ENCODE measurements around the gene CPNE6. TPM values are rescaled to one million over a fixed set of nuclear protein-coding genes. Genes with fewer than 3 reads are reported as not detected.

Gene CPNE6
- total and polyA plus RNA-seq, 7 donors, result 0.06 TPM; not detected in 6

DNA sequence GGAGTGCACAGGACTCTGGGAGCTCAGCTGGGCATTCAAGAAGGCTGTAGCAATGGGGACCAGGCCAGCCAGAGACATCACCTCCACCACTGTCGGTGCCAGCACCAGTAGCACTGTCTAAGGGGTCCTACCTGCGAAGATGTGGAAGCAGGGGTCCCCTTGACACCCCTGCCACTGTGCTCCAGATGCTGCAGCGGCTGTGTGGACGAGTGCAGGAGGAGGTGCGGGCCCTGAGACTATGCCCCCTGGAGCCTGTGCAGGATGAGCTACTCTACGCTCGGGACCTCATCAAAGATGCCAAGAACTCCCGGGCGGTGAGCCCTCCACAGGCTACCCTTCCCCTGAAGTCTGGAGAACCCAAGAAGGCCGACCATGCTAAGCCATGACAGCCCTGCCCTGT lies 10.9 kb upstream of the CPNE6 start:
- H3K4me1 ChIP-seq, result no peaks in the 10 kb centered on the region
- 81 to 91% (median 90%) methylated on average over 10 of the region's 10 CpGs for WGBS, 3 donors
- no peaks in the 10 kb centered on the region for H3K36me3 ChIP-seq (ENCODE audit: insufficient read depth in 1 of 2, low read depth in 1 of 2)
- H3K4me3 ChIP-seq, result no peak overlapping the region
- H3K27ac ChIP-seq, result no peak overlapping the region
- TF ChIP-seq CTCF (IDR thresholded peaks at IDR 0.05), result no peak
- no peaks in the 10 kb centered on the region for H3K9me3 ChIP-seq
- DNase-seq (no peak), ATAC-seq (no peak)
- H3K27me3 ChIP-seq (ENCODE audit: insufficient read depth in 3 of 3, low read length in 2 of 3), result peaks cover 0 to 10% (median 0%) of the 10 kb centered on the region in 3 donors
- intact Hi-C loops (cut with DNase I), result no loop called here

GRCh38 chr14:24060984-24061913 lies 10.1 kb upstream of the CPNE6 start:
- no peak overlapping the region for H3K4me3 ChIP-seq
- no peak for DNase-seq
- intact Hi-C loops (cut with DNase I), result no loop called here
- ATAC-seq, result no peak
- H3K27me3 ChIP-seq (ENCODE audit: insufficient read depth in 3 of 3, low read length in 2 of 3), result peaks cover 0 to 3% (median 0%) of the 10 kb centered on the region in 3 donors
- no peaks in the 10 kb centered on the region for H3K9me3 ChIP-seq
- no peak overlapping the region for H3K27ac ChIP-seq
- no peaks in the 10 kb centered on the region for H3K36me3 ChIP-seq (ENCODE audit: insufficient read depth in 1 of 2, low read depth in 1 of 2)
- no peaks in the 10 kb centered on the region for H3K4me1 ChIP-seq
- WGBS, 3 donors, result 95 to 96% (median 95%) methylated on average over 7 of the region's 7 CpGs
- no peak for TF ChIP-seq CTCF (IDR thresholded peaks at IDR 0.05)

GRCh38 chr14:24062216-24062980 lies 9.0 kb upstream of the CPNE6 start:
- no peak overlapping the region for H3K27ac ChIP-seq
- H3K36me3 ChIP-seq (ENCODE audit: insufficient read depth in 1 of 2, low read depth in 1 of 2), result no peaks in the 10 kb centered on the region
- TF ChIP-seq CTCF (IDR thresholded peaks at IDR 0.05), result no peak
- intact Hi-C loops (cut with DNase I), result no loop called here
- H3K4me3 ChIP-seq, result no peak overlapping the region
- WGBS, 3 donors, result 85 to 89% (median 87%) methylated on average over 14 of the region's 14 CpGs
- ATAC-seq, result no peak
- H3K27me3 ChIP-seq (ENCODE audit: insufficient read depth in 3 of 3, low read length in 2 of 3), result no peaks in the 10 kb centered on the region
- no peak for DNase-seq
- H3K4me1 ChIP-seq, result no peaks in the 10 kb centered on the region
- no peaks in the 10 kb centered on the region for H3K9me3 ChIP-seq

GRCh38 chr14:24063263-24063836 lies 8.0 kb upstream of the CPNE6 start:
- 77 to 85% (median 79%) methylated on average over 4 of the region's 4 CpGs for WGBS, 3 donors
- Histone ChIP-seq H3K27ac (no peak overlapping the region), H3K9me3 (no peaks in the 10 kb centered on the region), H3K36me3 (ENCODE audit: insufficient read depth in 1 of 2, low read depth in 1 of 2) (no peaks in the 10 kb centered on the region), H3K27me3 (ENCODE audit: insufficient read depth in 3 of 3, low read length in 2 of 3) (no peaks in the 10 kb centered on the region), H3K4me3 (no peak overlapping the region), H3K4me1 (no peaks in the 10 kb centered on the region)
- intact Hi-C loops (cut with DNase I), result no loop called here
- no peak for TF ChIP-seq CTCF (IDR thresholded peaks at IDR 0.05)
- no peak for ATAC-seq
- DNase-seq, result no peak

Data from psoas muscle (tissue), 8 donors.